ENCODE results near the gene KCNAB1.

KCNAB1 gene

DNA sequence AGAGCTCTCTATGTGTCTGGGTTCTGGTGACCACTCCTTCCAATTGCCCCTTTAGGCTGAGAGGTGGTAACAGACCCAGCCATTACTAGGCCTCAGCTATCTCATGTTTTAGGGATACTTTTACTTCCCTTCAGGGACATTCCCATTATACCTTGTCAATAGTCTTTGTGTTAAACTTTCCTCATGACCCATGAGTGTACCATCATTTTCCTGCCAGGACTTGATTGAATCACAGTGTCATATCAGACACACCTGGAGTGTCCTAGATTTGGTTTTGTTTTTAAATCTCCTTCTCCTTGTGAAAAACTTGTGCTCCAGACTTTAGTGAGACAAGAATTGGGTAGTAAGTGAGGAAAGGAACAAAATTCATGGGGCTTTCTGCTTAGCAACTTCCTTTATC, 136.6 kb downstream of the KCNAB1 start:
- Histone ChIP-seq H3K9me3 (replicated peaks; ENCODE audit: insufficient read depth, low read length) (no peaks in the 10 kb centered on the region), H3K4me1 (ENCODE audit: low read length) (0 out of 2 replicates have a peak, but pooled peaks cover 6% of the 10 kb centered on the region), H3K9ac (ENCODE audit: low read length) (no peak overlapping the region), H3K79me2 (ENCODE audit: low read length) (no peaks in the 10 kb centered on the region), H3K27me3 (replicated peaks; ENCODE audit: insufficient read depth, low read length) (no peaks in the 10 kb centered on the region), H3K9me2 (replicated peaks; ENCODE audit: insufficient read depth, low read length) (no peaks in the 10 kb centered on the region), H3K27ac (ENCODE audit: low read length) (no peak overlapping the region), H2AFZ (ENCODE audit: low read length) (no peak overlapping the region), H3K36me3 (replicated peaks; ENCODE audit: insufficient read depth, low read length) (no peaks in the 10 kb centered on the region), H4K20me1 (ENCODE audit: insufficient read depth, low read length) (no peaks in the 10 kb centered on the region), H3F3A (ENCODE audit: insufficient read depth, low read length) (no peaks in the 10 kb centered on the region), H3K4me3 (ENCODE audit: low read length) (no peak overlapping the region), H3K4me2 (ENCODE audit: low read depth, low read length) (no peak overlapping the region)
- TF ChIP-seq EZH2 (optimal IDR thresholded peaks at IDR 0.05; ENCODE audit: low read depth, low read length) = no peak
- no peak for TF ChIP-seq CTCF (IDR thresholded peaks at IDR 0.05; ENCODE audit: low read length)
- no peak for TF ChIP-seq EZH2phosphoT487 (IDR thresholded peaks at IDR 0.05; ENCODE audit: low read length)
- no peak for DNase-seq

GRCh38 chr3:156258301-156258700, 137.9 kb downstream of the KCNAB1 start:
- H4K20me1 ChIP-seq (ENCODE audit: insufficient read depth, low read length) = no peaks in the 10 kb centered on the region
- H3K9me2 ChIP-seq (replicated peaks; ENCODE audit: insufficient read depth, low read length) = no peaks in the 10 kb centered on the region
- 0 out of 2 replicates have a peak, but pooled peaks cover 4% of the 10 kb centered on the region for H3K4me1 ChIP-seq (ENCODE audit: low read length)
- no peak for DNase-seq
- no peaks in the 10 kb centered on the region for H3K27me3 ChIP-seq (replicated peaks; ENCODE audit: insufficient read depth, low read length)
- no peak overlapping the region for H3K27ac ChIP-seq (ENCODE audit: low read length)
- H3K9ac ChIP-seq (ENCODE audit: low read length) = no peak overlapping the region
- TF ChIP-seq CTCF (IDR thresholded peaks at IDR 0.05; ENCODE audit: low read length) = no peak
- H3K4me2 ChIP-seq (ENCODE audit: low read depth, low read length) = no peak overlapping the region
- no peak overlapping the region for H2AFZ ChIP-seq (ENCODE audit: low read length)
- no peaks in the 10 kb centered on the region for H3K36me3 ChIP-seq (replicated peaks; ENCODE audit: insufficient read depth, low read length)
- H3F3A ChIP-seq (ENCODE audit: insufficient read depth, low read length) = no peaks in the 10 kb centered on the region
- H3K4me3 ChIP-seq (ENCODE audit: low read length) = no peak overlapping the region
- H3K79me2 ChIP-seq (ENCODE audit: low read length) = no peaks in the 10 kb centered on the region
- H3K9me3 ChIP-seq (replicated peaks; ENCODE audit: insufficient read depth, low read length) = no peaks in the 10 kb centered on the region

DNA sequence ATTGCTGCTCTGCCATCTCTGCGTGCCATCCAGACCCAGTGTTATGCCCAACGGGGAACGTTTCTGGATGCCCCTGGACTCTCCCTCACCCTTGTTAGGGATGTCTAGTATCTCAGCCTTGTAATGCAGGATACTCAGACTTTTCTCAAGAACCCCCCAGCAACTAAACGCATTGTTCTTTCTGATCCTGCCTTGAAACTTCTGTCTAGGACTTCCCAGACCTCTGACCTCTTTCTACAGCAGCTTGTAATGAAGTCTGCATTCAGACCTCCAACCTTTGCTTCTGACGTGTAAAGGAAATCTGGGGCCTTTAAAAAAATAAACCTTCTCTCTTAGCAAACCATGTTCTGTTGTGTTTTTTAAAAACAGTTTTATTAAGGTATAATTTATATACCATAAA, 139.5 kb downstream of the KCNAB1 start:
- no peak overlapping the region for H3K9ac ChIP-seq (ENCODE audit: low read length)
- no peak overlapping the region for H3K27ac ChIP-seq (ENCODE audit: low read length)
- H3K9me3 ChIP-seq (replicated peaks; ENCODE audit: insufficient read depth, low read length) = no peaks in the 10 kb centered on the region
- no peak for DNase-seq
- no peak overlapping the region for H3K4me3 ChIP-seq (ENCODE audit: low read length)
- H2AFZ ChIP-seq (ENCODE audit: low read length) = no peak overlapping the region
- H4K20me1 ChIP-seq (ENCODE audit: insufficient read depth, low read length) = no peaks in the 10 kb centered on the region
- TF ChIP-seq EZH2 (optimal IDR thresholded peaks at IDR 0.05; ENCODE audit: low read depth, low read length) (no peak), CTCF (IDR thresholded peaks at IDR 0.05; ENCODE audit: low read length) (no peak), EZH2phosphoT487 (IDR thresholded peaks at IDR 0.05; ENCODE audit: low read length) (no peak)
- no peaks in the 10 kb centered on the region for H3K4me1 ChIP-seq (ENCODE audit: low read length)
- H3F3A ChIP-seq (ENCODE audit: insufficient read depth, low read length) = no peaks in the 10 kb centered on the region
- no peaks in the 10 kb centered on the region for H3K36me3 ChIP-seq (replicated peaks; ENCODE audit: insufficient read depth, low read length)
- no peaks in the 10 kb centered on the region for H3K27me3 ChIP-seq (replicated peaks; ENCODE audit: insufficient read depth, low read length)
- no peak overlapping the region for H3K4me2 ChIP-seq (ENCODE audit: low read depth, low read length)
- H3K9me2 ChIP-seq (replicated peaks; ENCODE audit: insufficient read depth, low read length) = no peaks in the 10 kb centered on the region
- no peaks in the 10 kb centered on the region for H3K79me2 ChIP-seq (ENCODE audit: low read length)
